A549 (cell line): ENCODE results near the gene NOD2. TPM values are rescaled to one million over a fixed set of nuclear protein-coding genes. Genes with fewer than 3 reads are reported as not detected.

Source experiments
- ATAC-seq, 2 experiments: fragments of 200-7000 bp in 1 of 2; fragments of >200 bp in 1 of 2; cut with Nextera tagmentation in 1 of 2; cut with Tn5 transposase in 1 of 2; 3 replicates each; pipeline versions ENCODE4 v1.8.0 to v1.9.1; 2018 to 2020; ENCODE audit warnings: mild to moderate bottlenecking in 1 of 2, moderate library complexity in 1 of 2
- CTCF ChIA-PET: fragments of 300-600 bp; sonication (Branson Sonifier 250); formaldehyde crosslinking; extraction: SDS; loops from one replicate; lab custom pipeline; 2021; ENCODE audit warnings: antibody characterized with exemption, inconsistent platforms; lab: Yijun Ruan, JAX
- POLR2A ChIA-PET: fragments of 350-600 bp; formaldehyde crosslinking; extraction: SDS; loops from one replicate; lab custom pipeline; 2021; ENCODE audit warnings: antibody characterized with exemption, inconsistent platforms; lab: Yijun Ruan, JAX
- DNase-seq, 2 experiments: peaks; one replicate each; pipeline versions ENCODE4 v3.0.0 to v3.0.0-alpha.2; 2011 to 2016; ENCODE audit warnings: low read depth in 1 of 2, low spot score in 1 of 2
- FAIRE-seq: peaks from 2 replicates; lab custom pipeline; 2011; peaks lifted over from hg19 to GRCh38; lab: Jason Lieb, UNC
- H3K27ac ChIP-seq, 2 experiments: fragments of >200 bp; sonication (Bioruptor Twin); formaldehyde crosslinking; 3 replicates each; pipeline ENCODE4 v1.5.1; 2016 to 2017
- H3K4me1 ChIP-seq: fragments of >200 bp; sonication (Bioruptor Twin); formaldehyde crosslinking; 3 replicates; pipeline ENCODE4 v1.6.1; 2016
- H3K4me2 ChIP-seq: fragments of >200 bp; sonication (Bioruptor Twin); formaldehyde crosslinking; 3 replicates; pipeline ENCODE4 v1.6.1; 2016
- H3K4me3 ChIP-seq: fragments of >200 bp; sonication (Bioruptor Twin); formaldehyde crosslinking; 3 replicates; pipeline ENCODE4 v1.5.1; 2016
- H3K9me3 ChIP-seq: fragments of >200 bp; sonication (Bioruptor Twin); formaldehyde crosslinking; 3 replicates; pipeline ENCODE4 v1.6.1; 2016
- CBX2 ChIP-seq: fragments of 200-600 bp; sonication (generic); IDR thresholded peaks from 2 replicates; pipeline ENCODE4 v1.6.1; 2016; ENCODE audit warnings: low read depth, mild to moderate bottlenecking, borderline replicate concordance
- CHD4 ChIP-seq: fragments of 200-600 bp; sonication (generic); IDR thresholded peaks from 2 replicates; pipeline ENCODE4 v1.6.1; 2016; ENCODE audit warnings: antibody characterized with exemption, mild to moderate bottlenecking, borderline replicate concordance
- FOSB ChIP-seq: fragments of 250-450 bp; sonication (Bioruptor Pico); IDR thresholded peaks from 2 replicates; pipeline ENCODE4 v1.5.0; 2020; ENCODE audit warnings: mild to moderate bottlenecking, moderate library complexity
- FOXS1 ChIP-seq: fragments of 250-450 bp; sonication (Bioruptor Pico); IDR thresholded peaks from 2 replicates; pipeline ENCODE4 v1.5.0; 2020; ENCODE audit warnings: mild to moderate bottlenecking, moderate library complexity
- KDM5A ChIP-seq: fragments of 200-600 bp; sonication (generic); IDR thresholded peaks from 2 replicates; pipeline ENCODE4 v1.6.1; 2016; ENCODE audit warnings: antibody characterized with exemption, mild to moderate bottlenecking
- MAFK ChIP-seq: fragments of 450-650 bp; IDR thresholded peaks from 2 replicates; pipeline ENCODE4 v1.6.1; 2014; ENCODE audit not compliant: partially characterized antibody
- MAZ ChIP-seq: fragments of 150-350 bp; IDR thresholded peaks from 2 replicates; pipeline ENCODE4 v1.6.1; 2014; ENCODE audit warnings: antibody characterized with exemption, low read depth, low read length, borderline replicate concordance
- NPAS2 ChIP-seq: fragments of 250-450 bp; sonication (Bioruptor Pico); IDR thresholded peaks from 2 replicates; pipeline ENCODE4 v1.8.0; 2022; ENCODE audit warnings: mild to moderate bottlenecking, moderate library complexity, borderline replicate concordance
- RAD21 ChIP-seq, 2 experiments: fragments of >200 bp in 1 of 2; sonication (Bioruptor Twin) in 1 of 2; formaldehyde crosslinking in 1 of 2; IDR thresholded peaks in 1 of 2; conservative IDR thresholded peaks in 1 of 2; 2 replicates in 1 of 2; 3 replicates in 1 of 2; pipeline ENCODE4 v1.6.1; 2012 to 2018; ENCODE audit warnings: inconsistent platforms in 1 of 2
- SREBF2 ChIP-seq: fragments of 450-650 bp; IDR thresholded peaks from 2 replicates; pipeline ENCODE4 v1.6.1; 2014; ENCODE audit warnings: mild to moderate bottlenecking, moderate library complexity
- TP53 ChIP-seq: fragments of 250-450 bp; sonication (Bioruptor Pico); IDR thresholded peaks from 2 replicates; pipeline ENCODE4 v1.5.0; 2021; ENCODE audit warnings: mild to moderate bottlenecking, moderate library complexity
- WGBS: methylation state at CpG from one replicate; pipeline ENCODE4 v1.1.6; 2017; ENCODE audit errors: missing lambda C conversion rate; 5-methylcytosine and 5-hydroxymethylcytosine counted together
- polyA plus RNA-seq, 4 experiments: library from polyadenylated mRNA; depleted of rRNA in 3 of 4; stranded (reverse); fragments of >200 nt; fragmentation: RNase III in 1 of 4; extraction: RNeasy Plus Mini Kit Qiagen cat#74134 plus additional on column Dnase treatment in 1 of 4; gene quantifications; 2 replicates in 3 of 4; 3 replicates in 1 of 4; pipeline ENCODE4 v1.2.3, GENCODE V29; 2011 to 2017
- TF ChIP-seq, protein P1 (sequence below): fragments of 250-450 bp; sonication (Bioruptor Pico); IDR thresholded peaks from 2 replicates; pipeline ENCODE4 v1.5.0; 2021; ENCODE audit warnings: mild to moderate bottlenecking, moderate library complexity, borderline replicate concordance
- TF ChIP-seq, protein P2 (sequence below): fragments of >200 bp; sonication (Bioruptor Twin); formaldehyde crosslinking; IDR thresholded peaks from 3 replicates; pipeline ENCODE4 v1.5.1; 2016

Gene NOD2
- polyA plus RNA-seq, 2 of the 4 experiments (the other 2 are of a cell fraction): not detected

DNA sequence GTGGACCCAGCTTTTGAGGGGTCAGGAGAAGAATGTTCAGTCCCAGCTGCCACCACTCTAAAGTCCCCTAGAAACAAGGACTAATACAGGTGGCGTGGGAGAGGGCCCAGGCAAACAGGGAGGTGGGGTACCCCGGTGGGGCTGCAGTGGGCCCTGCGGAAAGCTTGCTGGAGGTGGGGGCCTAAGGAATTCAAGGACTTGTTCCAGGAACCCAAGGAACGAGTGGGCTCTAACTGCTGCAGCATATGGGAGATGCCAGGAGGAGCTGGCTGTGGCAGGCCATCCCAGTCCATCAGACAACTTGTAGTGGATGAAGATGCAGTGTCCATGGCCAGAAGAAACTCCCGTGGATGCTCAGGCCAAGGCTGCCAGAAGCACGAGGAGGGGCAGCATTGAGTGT lies 22.9 kb upstream of the NOD2 start:
- ATAC-seq (no peak), FAIRE-seq (no peak), DNase-seq (no peak)
- ChIA-PET POLR2A (no interaction called here), CTCF (interaction anchor here (1.1 to 8.5 kb wide), 7 partner anchors 9 to 344 kb away, joined by 3 to 132 read pairs (median 9); partner anchors contain the start of gene SNX20)
- Histone ChIP-seq H3K27ac (no peak overlapping the region), H3K4me2 (no peak overlapping the region), H3K4me1 (no peaks in the 10 kb centered on the region), H3K9me3 (peaks cover 38% of the 10 kb centered on the region), H3K4me3 (no peak overlapping the region)
- 6% methylated on average over 5 of the region's 6 CpGs for WGBS
- TF ChIP-seq NPAS2 (CRISPR knock-in tag): no peak
- TF ChIP-seq CHD4: no peak
- TF ChIP-seq FOXS1 (CRISPR knock-in tag): no peak
- TF ChIP-seq, protein P1, sequence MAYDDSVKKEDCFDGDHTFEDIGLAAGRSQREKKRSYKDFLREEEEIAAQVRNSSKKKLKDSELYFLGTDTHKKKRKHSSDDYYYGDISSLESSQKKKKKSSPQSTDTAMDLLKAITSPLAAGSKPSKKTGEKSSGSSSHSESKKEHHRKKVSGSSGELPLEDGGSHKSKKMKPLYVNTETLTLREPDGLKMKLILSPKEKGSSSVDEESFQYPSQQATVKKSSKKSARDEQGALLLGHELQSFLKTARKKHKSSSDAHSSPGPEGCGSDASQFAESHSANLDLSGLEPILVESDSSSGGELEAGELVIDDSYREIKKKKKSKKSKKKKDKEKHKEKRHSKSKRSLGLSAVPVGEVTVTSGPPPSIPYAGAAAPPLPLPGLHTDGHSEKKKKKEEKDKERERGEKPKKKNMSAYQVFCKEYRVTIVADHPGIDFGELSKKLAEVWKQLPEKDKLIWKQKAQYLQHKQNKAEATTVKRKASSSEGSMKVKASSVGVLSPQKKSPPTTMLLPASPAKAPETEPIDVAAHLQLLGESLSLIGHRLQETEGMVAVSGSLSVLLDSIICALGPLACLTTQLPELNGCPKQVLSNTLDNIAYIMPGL: no peak
- TF ChIP-seq, protein P2, sequence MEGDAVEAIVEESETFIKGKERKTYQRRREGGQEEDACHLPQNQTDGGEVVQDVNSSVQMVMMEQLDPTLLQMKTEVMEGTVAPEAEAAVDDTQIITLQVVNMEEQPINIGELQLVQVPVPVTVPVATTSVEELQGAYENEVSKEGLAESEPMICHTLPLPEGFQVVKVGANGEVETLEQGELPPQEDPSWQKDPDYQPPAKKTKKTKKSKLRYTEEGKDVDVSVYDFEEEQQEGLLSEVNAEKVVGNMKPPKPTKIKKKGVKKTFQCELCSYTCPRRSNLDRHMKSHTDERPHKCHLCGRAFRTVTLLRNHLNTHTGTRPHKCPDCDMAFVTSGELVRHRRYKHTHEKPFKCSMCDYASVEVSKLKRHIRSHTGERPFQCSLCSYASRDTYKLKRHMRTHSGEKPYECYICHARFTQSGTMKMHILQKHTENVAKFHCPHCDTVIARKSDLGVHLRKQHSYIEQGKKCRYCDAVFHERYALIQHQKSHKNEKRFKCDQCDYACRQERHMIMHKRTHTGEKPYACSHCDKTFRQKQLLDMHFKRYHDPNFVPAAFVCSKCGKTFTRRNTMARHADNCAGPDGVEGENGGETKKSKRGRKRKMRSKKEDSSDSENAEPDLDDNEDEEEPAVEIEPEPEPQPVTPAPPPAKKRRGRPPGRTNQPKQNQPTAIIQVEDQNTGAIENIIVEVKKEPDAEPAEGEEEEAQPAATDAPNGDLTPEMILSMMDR: no peak
- no peak for TF ChIP-seq MAZ
- no peak for TF ChIP-seq TP53 (CRISPR knock-in tag)
- TF ChIP-seq FOSB (CRISPR knock-in tag): no peak
- TF ChIP-seq CBX2: no peak

DNA sequence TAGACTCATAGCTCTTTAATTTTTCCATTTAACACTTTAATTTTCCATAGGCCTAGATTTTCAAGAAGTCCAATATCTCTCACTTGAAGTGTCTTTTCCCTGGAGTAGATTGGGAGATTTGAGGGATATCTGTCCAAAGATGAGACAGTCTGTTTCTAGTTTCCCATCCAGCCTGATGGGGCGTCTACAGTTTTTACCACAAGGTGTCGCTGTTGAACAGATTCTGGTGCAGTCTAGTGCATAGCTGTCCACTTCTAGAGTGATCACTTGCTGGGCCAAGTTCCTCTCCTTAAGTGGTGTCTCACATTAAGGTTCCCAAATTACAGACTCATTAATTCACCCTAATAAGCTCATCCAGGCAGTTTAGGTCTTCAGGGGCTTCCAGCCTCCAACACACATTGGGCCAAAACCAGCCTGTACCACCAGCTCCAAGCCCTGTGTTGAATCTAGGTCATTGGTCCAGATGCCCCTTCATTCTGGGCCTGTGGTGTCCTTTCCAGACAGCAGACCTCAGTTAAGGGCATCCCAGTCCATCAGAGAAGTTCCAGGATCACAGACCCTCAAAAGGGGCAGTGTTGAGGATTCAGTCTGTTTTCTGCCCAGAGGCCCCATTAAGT lies 21.7 kb upstream of the NOD2 start:
- FAIRE-seq: no peak
- no peak overlapping the region for H3K4me3 ChIP-seq
- H3K4me1 ChIP-seq: no peaks in the 10 kb centered on the region
- no peak overlapping the region for H3K27ac ChIP-seq
- H3K4me2 ChIP-seq: no peak overlapping the region
- DNase-seq: peak in 1 of 2 experiments; percentile 62
- peak in 1 of 2 experiments; percentile 71; a peak in 3 of 6 replicates for ATAC-seq
- peaks cover 38% of the 10 kb centered on the region for H3K9me3 ChIP-seq
- TF ChIP-seq RAD21 (conservative IDR thresholded peaks at IDR 0.05 in 1 of 2, IDR thresholded peaks at IDR 0.05 in 1 of 2) (peak; percentile 14 to 31; a peak in 2 of 5 replicates), MAFK (no peak), SREBF2 (no peak), KDM5A (no peak)
- TF ChIP-seq, protein P2: peak; percentile 37; the same call in 2 of the 3 replicates
- POLR2A ChIA-PET: no interaction called here
- CTCF ChIA-PET: interaction anchor here (0.8 to 4.5 kb wide), 11 partner anchors 9 to 402 kb away, joined by 3 to 21 read pairs (median 4); partner anchors contain the start of gene SNX20
- WGBS: 0% methylated on average over 2 of the region's 2 CpGs
